Loucy (cell line): Measurements from ENCODE around the gene INPP4A.

Experiments
- H2AFZ ChIP-seq: fragments of 200-600 bp; sonication (generic); 2 replicates; pipeline ENCODE4 v1.6.0; 2016; ENCODE audit warnings: antibody characterized with exemption, mild to moderate bottlenecking, low read length, moderate library complexity
- H3F3A ChIP-seq: fragments of 200-600 bp; 2 replicates; pipeline ENCODE4 v1.6.0; 2016; ENCODE audit warnings: antibody characterized with exemption, low read depth, mild to moderate bottlenecking
- H3K27me3 ChIP-seq: fragments of 200-600 bp; sonication (generic); 2 replicates; pipeline ENCODE4 v1.6.1; 2014; ENCODE audit warnings: low read length, mild to moderate bottlenecking; ENCODE audit not compliant: insufficient read depth, poor library complexity, severe bottlenecking
- H3K36me3 ChIP-seq: fragments of 200-600 bp; sonication (generic); 2 replicates; pipeline ENCODE4 v1.6.1; 2016; ENCODE audit warnings: low read length; ENCODE audit not compliant: insufficient read depth
- H3K4me1 ChIP-seq: fragments of 200-600 bp; sonication (generic); 2 replicates; pipeline ENCODE4 v1.5.1; 2014; ENCODE audit warnings: low read length, mild to moderate bottlenecking; ENCODE audit not compliant: insufficient read depth, poor library complexity, severe bottlenecking
- H3K4me2 ChIP-seq: fragments of 200-600 bp; sonication (generic); 2 replicates; pipeline ENCODE4 v1.6.0; 2014; ENCODE audit warnings: antibody characterized with exemption, low read length, low read depth, mild to moderate bottlenecking; ENCODE audit not compliant: poor library complexity, severe bottlenecking
- H3K4me3 ChIP-seq: fragments of 200-600 bp; sonication (generic); 2 replicates; pipeline ENCODE4 v1.5.1; 2014; ENCODE audit warnings: low read length, mild to moderate bottlenecking, mixed read lengths; ENCODE audit not compliant: poor library complexity, severe bottlenecking
- H3K79me2 ChIP-seq: fragments of 200-600 bp; sonication (generic); 2 replicates; pipeline ENCODE4 v1.6.1; 2014; ENCODE audit warnings: low read length; ENCODE audit not compliant: insufficient read depth
- H3K9ac ChIP-seq: fragments of 200-600 bp; sonication (generic); 2 replicates; pipeline ENCODE4 v1.6.0; 2014; ENCODE audit warnings: mild to moderate bottlenecking, low read depth, low read length, moderate library complexity; ENCODE audit not compliant: poor library complexity, severe bottlenecking
- H3K9me2 ChIP-seq: fragments of 200-600 bp; sonication (generic); replicated peaks from 2 replicates; pipeline ENCODE4 v1.6.1; 2016; ENCODE audit warnings: low read depth, low read length, mixed read lengths
- H3K9me3 ChIP-seq: fragments of 200-600 bp; sonication (generic); 2 replicates; pipeline ENCODE4 v1.6.1; 2014; ENCODE audit warnings: mild to moderate bottlenecking, antibody characterized with exemption, low read length, low read depth; ENCODE audit not compliant: insufficient read depth
- H4K20me1 ChIP-seq: fragments of 200-600 bp; sonication (generic); 2 replicates; pipeline ENCODE4 v1.6.0; 2014; ENCODE audit warnings: antibody characterized with exemption, low read length, mild to moderate bottlenecking; ENCODE audit not compliant: insufficient read depth, poor library complexity, severe bottlenecking
- CTCF ChIP-seq: fragments of 200-600 bp; sonication (generic); conservative IDR thresholded peaks from 2 replicates; pipeline ENCODE4 v1.5.1; 2014; ENCODE audit warnings: mild to moderate bottlenecking, antibody characterized with exemption, low read length
- EZH2phosphoT487 ChIP-seq: fragments of 200-600 bp; IDR thresholded peaks from 2 replicates; pipeline ENCODE4 v1.6.1; 2018; ENCODE audit warnings: antibody characterized with exemption, mild to moderate bottlenecking, moderate library complexity, borderline replicate concordance

Gene INPP4A

DNA sequence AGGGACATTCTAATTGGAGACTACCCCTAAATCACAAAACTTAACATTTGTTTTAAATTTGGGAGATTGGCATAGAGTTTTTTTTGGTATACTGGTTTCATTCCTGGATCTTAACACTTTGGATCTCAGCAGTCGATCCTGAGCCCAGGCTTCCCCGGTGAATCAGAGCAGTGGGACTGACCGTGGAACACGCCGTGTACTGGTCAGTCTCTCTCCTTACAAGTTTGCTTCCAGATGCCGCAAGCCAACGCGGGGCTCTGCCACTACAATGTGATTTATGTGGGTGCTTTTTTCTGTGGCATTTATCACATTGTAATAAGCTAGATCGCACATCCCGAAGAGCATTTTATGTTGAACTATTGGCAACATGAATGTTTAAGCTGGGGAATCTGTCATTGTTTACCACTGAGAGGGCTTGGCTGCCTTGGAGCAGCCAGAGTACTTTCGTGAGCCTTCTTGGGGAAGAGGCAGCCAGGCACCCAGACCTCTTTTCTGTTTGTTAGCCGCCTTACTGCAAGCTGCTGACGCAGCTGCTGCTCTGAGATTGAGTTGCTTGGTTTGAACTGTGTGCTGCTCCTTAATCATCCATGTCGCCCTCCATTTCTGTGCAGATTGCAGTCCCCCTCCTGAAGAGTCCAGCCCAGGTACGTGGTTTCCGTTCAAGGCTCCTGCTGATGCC, 114.3 kb downstream of the INPP4A start:
- peak overlapping the region; percentile 55 for H3K4me2 ChIP-seq
- H3K4me1 ChIP-seq: peaks cover 66% of the 10 kb centered on the region

DNA sequence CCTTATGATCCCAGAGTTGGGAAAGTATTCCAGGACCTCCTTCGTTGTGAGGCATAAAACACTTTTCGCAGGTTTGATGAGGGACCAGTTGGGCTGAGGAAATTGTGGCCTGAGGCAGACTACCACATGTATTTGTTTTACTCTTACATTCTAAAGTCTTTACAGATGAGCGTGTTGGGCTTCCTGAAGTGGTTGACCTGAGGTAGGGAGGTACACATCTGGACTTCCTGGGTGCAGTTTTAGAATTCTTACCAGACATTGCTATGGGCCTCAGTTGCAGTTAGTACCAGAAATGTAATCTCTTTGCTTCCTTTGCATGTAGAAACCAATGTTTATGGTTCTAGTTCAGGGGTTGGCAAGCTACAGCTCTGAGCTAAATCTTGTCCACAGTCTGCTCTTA, 114.9 kb downstream of the INPP4A start:
- Histone ChIP-seq H3K4me3 (peak overlapping the region; percentile 8), H3K9me2 (no peaks in the 10 kb centered on the region), H3K4me2 (peak overlapping the region; percentile 55), H3K4me1 (peaks cover 60% of the 10 kb centered on the region), H2AFZ (no peak overlapping the region), H3K79me2 (no peaks in the 10 kb centered on the region), H3K9me3 (no peaks in the 10 kb centered on the region), H3F3A (no peaks in the 10 kb centered on the region), H4K20me1 (no peaks in the 10 kb centered on the region), H3K9ac (peak overlapping the region; percentile 24), H3K27me3 (no peaks in the 10 kb centered on the region), H3K36me3 (peaks cover 19% of the 10 kb centered on the region; the same call in 1 of the 2 replicates)
- TF ChIP-seq CTCF (no peak), EZH2phosphoT487 (no peak)

More for the DNA sequence above, 114.3 kb downstream of the INPP4A start:
- H3K4me3 ChIP-seq: peak overlapping the region; percentile 8
- no peak overlapping the region for H2AFZ ChIP-seq
- TF ChIP-seq CTCF: no peak
- TF ChIP-seq EZH2phosphoT487: no peak
- peak overlapping the region; percentile 24 for H3K9ac ChIP-seq
- no peaks in the 10 kb centered on the region for H4K20me1 ChIP-seq
- H3K36me3 ChIP-seq: peaks cover 19% of the 10 kb centered on the region; the same call in 1 of the 2 replicates
- H3K9me2 ChIP-seq: no peaks in the 10 kb centered on the region
- no peaks in the 10 kb centered on the region for H3F3A ChIP-seq
- H3K27me3 ChIP-seq: no peaks in the 10 kb centered on the region
- H3K9me3 ChIP-seq: no peaks in the 10 kb centered on the region
- H3K79me2 ChIP-seq: no peaks in the 10 kb centered on the region

DNA sequence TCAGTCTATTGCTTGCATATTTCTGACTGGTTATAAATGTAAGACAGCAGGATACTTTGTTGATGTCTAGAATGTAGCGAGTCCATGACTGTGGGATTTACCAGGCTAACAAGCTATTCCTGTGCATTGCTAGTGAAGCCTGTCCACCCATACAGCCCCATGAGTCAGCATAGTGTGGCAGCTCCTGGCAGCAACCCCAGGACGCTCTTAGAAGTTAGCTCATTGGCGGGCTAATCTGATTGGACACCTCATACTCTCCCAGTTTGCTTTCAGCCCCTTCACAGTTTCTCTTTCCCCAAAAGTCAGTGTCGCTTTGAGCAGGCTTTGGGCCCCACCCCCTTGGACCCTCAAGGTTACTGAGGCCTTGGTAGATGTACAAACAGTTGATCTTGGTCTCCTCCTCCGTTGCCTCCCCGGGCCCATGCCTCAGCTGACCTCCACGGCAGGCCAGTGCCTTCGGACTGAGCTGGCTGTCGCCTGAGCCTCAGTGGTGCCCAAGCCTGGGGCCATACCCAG, 115.7 kb downstream of the INPP4A start:
- Histone ChIP-seq H3K4me2 (peak overlapping the region; percentile 55), H2AFZ (no peak overlapping the region), H3K79me2 (no peaks in the 10 kb centered on the region), H4K20me1 (no peaks in the 10 kb centered on the region), H3K9ac (peak overlapping the region; percentile 24), H3K9me3 (no peaks in the 10 kb centered on the region), H3K4me3 (no peak overlapping the region), H3F3A (no peaks in the 10 kb centered on the region), H3K4me1 (peaks cover 55% of the 10 kb centered on the region), H3K36me3 (peaks cover 20% of the 10 kb centered on the region; the same call in 1 of the 2 replicates), H3K9me2 (no peaks in the 10 kb centered on the region), H3K27me3 (no peaks in the 10 kb centered on the region)
- TF ChIP-seq CTCF (no peak), EZH2phosphoT487 (no peak)
